ENCODE results near the gene ITM2C.

ITM2C gene

DNA sequence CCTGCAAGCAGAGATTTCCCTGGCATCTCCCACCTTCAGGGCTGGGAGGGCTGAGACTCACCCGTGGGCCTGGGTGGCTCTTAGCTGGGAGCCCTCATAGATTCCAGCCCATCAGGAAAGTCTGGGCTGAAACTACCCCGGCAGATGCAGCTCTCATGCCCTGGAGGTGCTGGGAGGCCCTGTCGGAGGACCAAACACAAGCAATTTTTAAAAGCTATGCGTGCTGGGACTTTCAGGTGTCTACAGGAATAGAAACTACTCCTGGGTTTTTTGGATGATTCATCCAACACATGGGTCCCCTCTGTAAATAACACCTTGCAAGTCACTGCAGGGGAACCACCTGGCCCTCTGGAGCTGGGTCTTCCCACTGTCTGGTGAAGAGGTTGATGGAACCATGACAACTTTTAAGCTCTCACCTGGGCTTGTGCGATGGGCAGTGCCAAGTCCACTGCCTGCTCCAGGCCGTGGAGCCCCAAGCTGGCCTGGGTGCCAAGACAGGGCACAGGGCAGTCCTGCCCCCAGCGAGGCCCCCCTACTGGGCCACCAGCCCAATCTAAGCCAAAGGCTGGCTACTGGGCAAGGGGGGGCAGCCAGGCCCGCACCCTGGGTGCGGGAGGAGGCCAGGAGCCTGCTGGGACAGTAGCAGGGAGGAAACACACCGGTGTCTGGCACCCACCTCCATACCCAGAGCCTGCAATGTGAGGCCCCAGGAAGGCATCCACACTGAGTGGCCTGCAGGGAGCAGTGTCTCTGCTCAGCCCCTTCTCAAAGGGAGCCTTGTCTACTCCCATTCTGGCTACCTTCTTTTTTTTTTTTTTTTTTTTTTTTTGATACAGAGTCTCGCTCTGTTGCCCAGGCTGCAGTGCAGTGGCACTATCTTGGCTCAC is 61.4 kb downstream of the ITM2C start:
- no peak for TF ChIP-seq EZH2phosphoT487 (IDR thresholded peaks at IDR 0.05; ENCODE audit: borderline replicate concordance)
- peak; percentile 40 for TF ChIP-seq CTCF (conservative IDR thresholded peaks at IDR 0.05; ENCODE audit: low read length)
- no peaks in the 10 kb centered on the region for H3K9me3 ChIP-seq (ENCODE audit: insufficient read depth, low read depth, low read length)
- H3K9ac ChIP-seq (ENCODE audit: low read depth, low read length, poor library complexity, severe bottlenecking) = no peak overlapping the region
- no peak overlapping the region; the same call in 1 of the 2 replicates for H2AFZ ChIP-seq (ENCODE audit: low read length)
- no peaks in the 10 kb centered on the region for H3K79me2 ChIP-seq (ENCODE audit: insufficient read depth, low read length)
- no peak overlapping the region for H3K4me2 ChIP-seq (ENCODE audit: low read depth, low read length, poor library complexity, severe bottlenecking)
- H3K9me2 ChIP-seq (replicated peaks; ENCODE audit: low read depth, low read length) = no peaks in the 10 kb centered on the region
- H4K20me1 ChIP-seq (ENCODE audit: insufficient read depth, low read length, poor library complexity, severe bottlenecking) = no peaks in the 10 kb centered on the region
- H3K36me3 ChIP-seq (ENCODE audit: insufficient read depth, low read length) = no peaks in the 10 kb centered on the region
- no peaks in the 10 kb centered on the region; the same call in 1 of the 2 replicates for H3F3A ChIP-seq (ENCODE audit: low read depth)
- no peak overlapping the region for H3K4me3 ChIP-seq (ENCODE audit: low read length, poor library complexity, severe bottlenecking)
- H3K27me3 ChIP-seq (ENCODE audit: insufficient read depth, low read length, poor library complexity, severe bottlenecking) = no peaks in the 10 kb centered on the region
- H3K4me1 ChIP-seq (ENCODE audit: insufficient read depth, low read length, poor library complexity, severe bottlenecking) = peaks cover 26% of the 10 kb centered on the region

GRCh38 chr2:230927711-230928341 is 63.1 kb downstream of the ITM2C start:
- H3K27me3 ChIP-seq (ENCODE audit: insufficient read depth, low read length, poor library complexity, severe bottlenecking) = no peaks in the 10 kb centered on the region
- no peaks in the 10 kb centered on the region for H3K79me2 ChIP-seq (ENCODE audit: insufficient read depth, low read length)
- no peaks in the 10 kb centered on the region for H3K9me2 ChIP-seq (replicated peaks; ENCODE audit: low read depth, low read length)
- no peak overlapping the region for H3K4me2 ChIP-seq (ENCODE audit: low read depth, low read length, poor library complexity, severe bottlenecking)
- H3K9ac ChIP-seq (ENCODE audit: low read depth, low read length, poor library complexity, severe bottlenecking) = no peak overlapping the region
- H2AFZ ChIP-seq (ENCODE audit: low read length) = no peak overlapping the region
- H3K4me1 ChIP-seq (ENCODE audit: insufficient read depth, low read length, poor library complexity, severe bottlenecking) = peaks cover 38% of the 10 kb centered on the region
- no peaks in the 10 kb centered on the region for H3K36me3 ChIP-seq (ENCODE audit: insufficient read depth, low read length)
- H3F3A ChIP-seq (ENCODE audit: low read depth) = no peaks in the 10 kb centered on the region; the same call in 1 of the 2 replicates
- H3K9me3 ChIP-seq (ENCODE audit: insufficient read depth, low read depth, low read length) = no peaks in the 10 kb centered on the region
- H4K20me1 ChIP-seq (ENCODE audit: insufficient read depth, low read length, poor library complexity, severe bottlenecking) = no peaks in the 10 kb centered on the region
- no peak overlapping the region for H3K4me3 ChIP-seq (ENCODE audit: low read length, poor library complexity, severe bottlenecking)
- TF ChIP-seq CTCF (conservative IDR thresholded peaks at IDR 0.05; ENCODE audit: low read length) (no peak), EZH2phosphoT487 (IDR thresholded peaks at IDR 0.05; ENCODE audit: borderline replicate concordance) (no peak)
